Lower leg skin (tissue), 4 donors: ENCODE data around the gene AIRE. TPM values are rescaled to one million over a fixed set of nuclear protein-coding genes. Genes with fewer than 3 reads are reported as not detected.

Experiments
- DNase-seq, 2 donors: peaks; one replicate each; pipeline ENCODE4 v3.0.0-alpha.2; 2019; ENCODE audit warnings: low spot score in 2 of 2
- H3K4me3 ChIP-seq: fragments of 200-600 bp; sonication (generic); 2 replicates; pipeline ENCODE4 v1.5.1; 2017; ENCODE audit warnings: mild to moderate bottlenecking, low read depth; ENCODE audit not compliant: poor library complexity, severe bottlenecking
- CTCF ChIP-seq, 3 donors: fragments of 450-650 bp; IDR thresholded peaks; one replicate each; pipeline ENCODE4 v1.5.1; 2016; ENCODE audit warnings: antibody characterized with exemption in 3 of 3, mild to moderate bottlenecking in 3 of 3, moderate library complexity in 2 of 3
- POLR2A ChIP-seq, 2 donors: fragments of 450-650 bp; IDR thresholded peaks; one replicate each; pipeline ENCODE4 v1.6.1; 2016 to 2017; ENCODE audit warnings: antibody characterized with exemption in 2 of 2, mild to moderate bottlenecking in 1 of 2, moderate library complexity in 1 of 2
- WGBS, 2 donors: methylation state at CpG; one replicate each; pipeline ENCODE4 v1.1.5; 2018; 5-methylcytosine and 5-hydroxymethylcytosine counted together
- intact Hi-C: fragments of 100-400 bp; cut with DNase I; formaldehyde crosslinking; loops from one replicate; pipeline ENCODE4 v1.15.0; 2023; ENCODE audit warnings: low total_unique reads
- total RNA-seq, 4 donors: library from RNA; depleted of rRNA; stranded (reverse); fragments of >200 nt; gene quantifications; one replicate each; pipeline ENCODE4 v1.1.0, GENCODE V29; 2016

The AIRE gene
- total RNA-seq, 4 donors from 2014 or later: 0.12 to 0.21 (median 0.19) TPM; not detected in 1

- H3K4me3 ChIP-seq: no peak overlapping the region
- intact Hi-C loops: no loop called here
- TF ChIP-seq CTCF (IDR thresholded peaks at IDR 0.05) (no peak), POLR2A (IDR thresholded peaks at IDR 0.05) (no peak)
- no peak for DNase-seq
- WGBS, 2 donors: 91% methylated on average over 21 to 22 of the region's 22 CpGs
Observed at GRCh38 chr21:44317871-44318270, 32.2 kb downstream of the AIRE start.

- H3K4me3 ChIP-seq: no peak overlapping the region
- 95 to 97% methylated on average over 21 to 23 of the region's 25 CpGs for WGBS, 2 donors
- no peak for DNase-seq
- intact Hi-C loops: no loop called here
- no peak for TF ChIP-seq CTCF (IDR thresholded peaks at IDR 0.05)
- no peak for TF ChIP-seq POLR2A (IDR thresholded peaks at IDR 0.05)
Observed at GRCh38 chr21:44318489-44319285, 33.0 kb downstream of the AIRE start.

GRCh38 chr21:44319407-44320065 lies 33.9 kb downstream of the AIRE start:
- WGBS, 2 donors: 87 to 92% methylated on average over 27 to 29 of the region's 35 CpGs
- no peak overlapping the region for H3K4me3 ChIP-seq
- TF ChIP-seq POLR2A (IDR thresholded peaks at IDR 0.05): no peak
- TF ChIP-seq CTCF (IDR thresholded peaks at IDR 0.05): no peak
- DNase-seq: no peak
- intact Hi-C loops: no loop called here

- DNase-seq: no peak
- no peak for TF ChIP-seq POLR2A (IDR thresholded peaks at IDR 0.05)
- TF ChIP-seq CTCF (IDR thresholded peaks at IDR 0.05): no peak
- 85 to 91% methylated on average over 13 of the region's 13 CpGs for WGBS, 2 donors
- intact Hi-C loops: no loop called here
- H3K4me3 ChIP-seq: no peak overlapping the region
Observed at GRCh38 chr21:44320847-44321246, 35.2 kb downstream of the AIRE start.

- TF ChIP-seq POLR2A (IDR thresholded peaks at IDR 0.05): no peak
- no peak for TF ChIP-seq CTCF (IDR thresholded peaks at IDR 0.05)
- DNase-seq: no peak
- H3K4me3 ChIP-seq: no peak overlapping the region
- intact Hi-C loops: no loop called here
- 90 to 94% methylated on average over 3 to 23 of the region's 23 CpGs for WGBS, 2 donors
Observed at GRCh38 chr21:44321846-44322450, 36.3 kb downstream of the AIRE start.
